ENCODE data around the gene PRRC2B.
"Not testable (repeated sequence)": the region's sequence is repeated elsewhere in the genome, so short reads cannot be mapped to it uniquely, and the experiment has no call there.

Gene PRRC2B

GRCh38 chr9:131438190-131438589, 44.3 kb downstream of the PRRC2B start:
- no peak for DNase-seq

GRCh38 chr9:131439224-131439623, 45.3 kb downstream of the PRRC2B start:
- DNase-seq, result no peak

- peak; percentile 63 to 69 for DNase-seq
Observed at GRCh38 chr9:131441441-131441840, 47.6 kb downstream of the PRRC2B start.

- no peak for DNase-seq
Observed at GRCh38 chr9:131442351-131442750, 48.5 kb downstream of the PRRC2B start.

- DNase-seq, result no peak
Observed at GRCh38 chr9:131443648-131444047, 49.8 kb downstream of the PRRC2B start.

- no peak for DNase-seq
Observed at GRCh38 chr9:131446276-131446675, 52.4 kb downstream of the PRRC2B start.

- no peak for DNase-seq
Observed at GRCh38 chr9:131447148-131447547, 53.3 kb downstream of the PRRC2B start.

GRCh38 chr9:131447600-131447999, 53.7 kb downstream of the PRRC2B start:
- DNase-seq, result no peak

- DNase-seq, result no peak
Observed at GRCh38 chr9:131448818-131449217, 54.9 kb downstream of the PRRC2B start.

GRCh38 chr9:131449276-131449675, 55.4 kb downstream of the PRRC2B start:
- DNase-seq, result no peak

- DNase-seq, result no peak
Observed at GRCh38 chr9:131454028-131454427, 60.1 kb downstream of the PRRC2B start.

- not testable (repeated sequence) for DNase-seq
Observed at GRCh38 chr9:131455655-131456054, 61.8 kb downstream of the PRRC2B start.

GRCh38 chr9:131457746-131458145, 63.9 kb downstream of the PRRC2B start:
- DNase-seq, result no peak

GRCh38 chr9:131459056-131459455, 65.2 kb downstream of the PRRC2B start:
- DNase-seq, result no peak

- no peak for DNase-seq
Observed at GRCh38 chr9:131461166-131461565, 67.3 kb downstream of the PRRC2B start.

GRCh38 chr9:131464354-131465000, 70.6 kb downstream of the PRRC2B start:
- DNase-seq, result no peak

- no peak for DNase-seq
Observed at GRCh38 chr9:131465401-131465800, 71.5 kb downstream of the PRRC2B start.

GRCh38 chr9:131467214-131467935, 73.5 kb downstream of the PRRC2B start:
- no peak for DNase-seq

GRCh38 chr9:131468031-131468430, 74.1 kb downstream of the PRRC2B start:
- DNase-seq, result no peak

GRCh38 chr9:131469356-131469755, 75.5 kb downstream of the PRRC2B start:
- DNase-seq, result no peak

- no peak for DNase-seq
Observed at GRCh38 chr9:131469951-131470350, 76.1 kb downstream of the PRRC2B start.

GRCh38 chr9:131470581-131470991, 76.7 kb downstream of the PRRC2B start:
- DNase-seq, result no peak

GRCh38 chr9:131472085-131472484, 78.2 kb downstream of the PRRC2B start:
- not testable (repeated sequence) for DNase-seq

- no peak for DNase-seq
Observed at GRCh38 chr9:131473198-131473885, 79.5 kb downstream of the PRRC2B start.

Measured in inflammatory macrophage treated with lipopolysaccharide for 1 hour (primary cell).